Adipocyte (in vitro differentiated cells): ENCODE results near the gene CAMTA1.
A peak's percentile ranks its signal among the peaks of the same experiment; 100 is the strongest.

Source experiments
- DNase-seq: peaks from one replicate; pipeline ENCODE4 v3.0.0-alpha.2; 2015; ENCODE audit warnings: low read depth
- H3K27me3 ChIP-seq: replicated peaks from 2 replicates; pipeline ENCODE4 v1.7.0; 2013; ENCODE audit warnings: mild to moderate bottlenecking, low read length, moderate library complexity; ENCODE audit not compliant: control insufficient read depth, insufficient read depth
- H3K36me3 ChIP-seq: 2 replicates; pipeline ENCODE4 v1.7.0; 2013; ENCODE audit warnings: low read length, mild to moderate bottlenecking, moderate library complexity; ENCODE audit not compliant: control insufficient read depth, insufficient read depth, severe bottlenecking
- H3K4me1 ChIP-seq: 2 replicates; pipeline ENCODE4 v1.7.0; 2013; ENCODE audit warnings: mild to moderate bottlenecking, low read length, moderate library complexity; ENCODE audit not compliant: control insufficient read depth, insufficient read depth
- H3K4me3 ChIP-seq: 2 replicates; pipeline ENCODE4 v1.7.0; 2013; ENCODE audit warnings: mild to moderate bottlenecking, low read length, moderate library complexity
- H3K9ac ChIP-seq: 2 replicates; pipeline ENCODE4 v1.7.0; 2013; ENCODE audit warnings: mild to moderate bottlenecking, low read length, moderate library complexity
- H3K9me3 ChIP-seq: 2 replicates; pipeline ENCODE4 v1.7.0; 2013; ENCODE audit warnings: mild to moderate bottlenecking, low read length, moderate library complexity; ENCODE audit not compliant: control insufficient read depth

CAMTA1 gene

DNA sequence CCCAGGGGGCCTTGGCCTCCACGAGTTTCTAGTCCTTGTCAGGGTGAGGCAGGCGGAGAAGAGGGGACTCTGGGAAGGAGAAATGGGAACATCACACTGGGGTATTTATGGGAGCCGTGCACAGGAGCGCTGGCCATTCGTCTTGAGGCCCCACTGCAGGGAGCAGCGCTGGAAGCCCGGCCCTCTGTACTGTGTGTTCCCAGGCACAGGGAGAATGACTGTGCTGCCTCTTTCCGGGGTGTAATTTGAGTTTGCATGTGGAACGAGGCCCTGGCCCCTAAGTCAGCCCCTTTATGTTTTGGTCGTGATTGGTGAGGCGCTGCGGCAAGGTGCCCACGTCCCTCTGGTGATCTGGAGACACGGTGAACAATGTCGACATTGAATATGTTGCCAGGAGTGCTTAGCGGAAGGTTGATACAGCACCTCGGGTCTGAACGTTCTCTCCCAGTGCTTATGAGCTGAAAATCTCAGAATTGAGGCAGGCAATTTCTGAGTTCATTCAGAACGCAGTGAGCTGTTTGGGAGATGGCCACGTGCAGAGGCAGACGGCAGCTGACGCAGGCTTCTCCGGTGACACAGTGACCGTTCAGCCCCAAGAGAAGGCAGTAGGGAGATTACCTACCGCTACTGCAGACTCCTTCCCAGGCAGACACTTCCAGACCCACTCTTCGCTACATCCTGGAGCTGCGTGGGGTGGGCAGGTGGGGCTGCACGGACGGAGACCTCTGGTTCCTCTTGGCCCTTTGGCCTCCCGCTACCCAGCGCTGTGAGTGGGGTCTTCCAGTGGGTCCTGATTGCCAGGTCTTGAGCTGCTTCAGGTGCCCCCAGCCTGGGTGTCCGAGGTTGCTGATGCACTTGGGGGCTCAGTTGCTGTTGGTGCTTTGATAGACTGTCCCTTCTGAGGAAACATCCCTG, 265.8 kb downstream of the CAMTA1 start:
- no peak overlapping the region for H3K9ac ChIP-seq
- peaks cover 14% of the 10 kb centered on the region for H3K27me3 ChIP-seq
- H3K9me3 ChIP-seq, result peaks cover 5% of the 10 kb centered on the region
- H3K4me3 ChIP-seq, result no peak overlapping the region
- no peaks in the 10 kb centered on the region for H3K36me3 ChIP-seq
- no peak for DNase-seq
- H3K4me1 ChIP-seq, result no peaks in the 10 kb centered on the region

DNA sequence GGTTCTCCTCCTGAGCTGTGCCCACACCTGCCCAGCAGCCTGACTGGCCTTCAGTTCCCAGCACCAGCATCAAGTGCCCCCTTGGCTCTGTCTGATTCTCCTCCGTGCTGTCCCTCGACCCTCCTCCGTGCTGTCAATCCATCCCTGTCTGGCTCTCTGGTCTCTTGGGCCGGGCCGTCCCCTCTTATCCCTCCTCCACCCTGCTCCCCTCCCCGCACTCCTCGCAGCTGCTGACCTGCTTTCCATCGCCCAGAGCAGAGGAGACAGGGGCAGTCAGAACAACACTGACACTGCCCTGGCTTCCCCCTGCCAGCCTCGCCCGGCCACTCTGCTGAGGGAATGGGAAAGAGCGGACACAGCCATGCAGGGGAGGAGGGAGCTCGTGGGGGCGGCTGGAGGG, 267.4 kb downstream of the CAMTA1 start:
- H3K9ac ChIP-seq, result no peak overlapping the region
- no peaks in the 10 kb centered on the region for H3K4me1 ChIP-seq
- peaks cover 14% of the 10 kb centered on the region for H3K27me3 ChIP-seq
- H3K4me3 ChIP-seq, result no peak overlapping the region
- DNase-seq, result no peak
- H3K36me3 ChIP-seq, result no peaks in the 10 kb centered on the region
- peaks cover 5% of the 10 kb centered on the region for H3K9me3 ChIP-seq

DNA sequence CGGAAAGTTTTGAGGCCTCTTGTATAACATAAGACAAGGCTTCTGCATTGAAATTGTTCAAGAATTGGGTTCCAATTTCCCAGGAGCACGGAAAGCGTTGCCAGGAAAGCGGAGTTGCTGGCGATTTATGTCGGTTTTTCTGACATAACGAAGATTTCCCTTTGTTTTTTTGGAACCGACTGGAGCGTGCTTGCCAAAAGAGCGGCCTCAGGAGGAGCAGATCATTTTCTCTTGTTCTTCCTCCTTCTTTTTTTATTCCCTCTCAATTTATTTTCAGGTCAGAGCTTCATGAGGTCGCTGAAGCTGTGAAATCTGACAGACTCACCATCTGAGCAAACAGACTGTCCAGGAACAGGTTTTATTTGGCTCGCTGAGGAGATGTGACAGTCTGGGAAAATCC, 275.5 kb downstream of the CAMTA1 start:
- DNase-seq, result no peak
- Histone ChIP-seq H3K4me1 (no peaks in the 10 kb centered on the region), H3K36me3 (no peaks in the 10 kb centered on the region), H3K9ac (no peak overlapping the region), H3K4me3 (no peak overlapping the region), H3K27me3 (peaks cover 23% of the 10 kb centered on the region), H3K9me3 (no peaks in the 10 kb centered on the region)

- Histone ChIP-seq H3K36me3 (no peaks in the 10 kb centered on the region), H3K4me3 (no peak overlapping the region), H3K9me3 (no peaks in the 10 kb centered on the region), H3K9ac (no peak overlapping the region), H3K4me1 (no peaks in the 10 kb centered on the region), H3K27me3 (peaks cover 28% of the 10 kb centered on the region)
- DNase-seq, result no peak
Observed at GRCh38 chr1:7062346-7063061, 277.2 kb downstream of the CAMTA1 start.

- Histone ChIP-seq H3K4me3 (no peak overlapping the region), H3K27me3 (peaks cover 34% of the 10 kb centered on the region)
Observed at GRCh38 chr1:7063981-7064380, 278.7 kb downstream of the CAMTA1 start.

GRCh38 chr1:7068552-7068951, 283.3 kb downstream of the CAMTA1 start:
- Histone ChIP-seq H3K9ac (no peak overlapping the region), H3K36me3 (no peaks in the 10 kb centered on the region), H3K9me3 (no peaks in the 10 kb centered on the region), H3K27me3 (peaks cover 47% of the 10 kb centered on the region), H3K4me3 (no peak overlapping the region), H3K4me1 (peaks cover 5% of the 10 kb centered on the region)
- no peak for DNase-seq

More at GRCh38 chr1:7063981-7064380, 278.7 kb downstream of the CAMTA1 start:
- no peaks in the 10 kb centered on the region for H3K9me3 ChIP-seq
- no peaks in the 10 kb centered on the region for H3K4me1 ChIP-seq
- H3K36me3 ChIP-seq, result no peaks in the 10 kb centered on the region
- no peak overlapping the region for H3K9ac ChIP-seq
- no peak for DNase-seq

DNA sequence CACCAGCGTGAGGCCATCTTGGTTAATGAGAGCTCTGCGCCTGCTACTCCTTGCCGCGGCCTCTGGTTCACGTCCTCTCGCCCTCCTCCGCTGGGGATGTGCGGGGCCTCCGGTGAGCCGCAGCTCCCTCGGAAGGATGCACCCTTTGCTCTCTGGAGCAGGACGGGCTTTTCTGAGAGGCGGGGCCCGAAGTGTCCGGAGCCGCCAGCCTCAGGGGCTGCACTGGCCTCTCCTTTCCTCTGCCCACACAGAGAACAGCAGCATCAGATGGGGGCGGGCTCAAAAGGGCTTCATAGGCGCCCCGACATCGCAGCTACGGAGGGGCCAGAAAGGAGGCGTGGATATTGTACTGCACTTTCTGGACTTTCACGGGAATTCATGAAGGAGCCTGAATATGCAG, 284.7 kb downstream of the CAMTA1 start:
- Histone ChIP-seq H3K9ac (no peak overlapping the region), H3K4me3 (peak overlapping the region; percentile 74), H3K36me3 (no peaks in the 10 kb centered on the region), H3K9me3 (no peaks in the 10 kb centered on the region), H3K4me1 (peaks cover 5% of the 10 kb centered on the region), H3K27me3 (peaks cover 40% of the 10 kb centered on the region)
- peak; percentile 32 for DNase-seq

- H3K36me3 ChIP-seq, result no peaks in the 10 kb centered on the region
- H3K9me3 ChIP-seq, result no peaks in the 10 kb centered on the region
- peak overlapping the region; percentile 74 for H3K4me3 ChIP-seq
- no peak overlapping the region for H3K9ac ChIP-seq
- peaks cover 35% of the 10 kb centered on the region for H3K27me3 ChIP-seq
- peaks cover 5% of the 10 kb centered on the region for H3K4me1 ChIP-seq
- DNase-seq, result peak; percentile 89
Observed at GRCh38 chr1:7070389-7071029, 285.3 kb downstream of the CAMTA1 start.

DNA sequence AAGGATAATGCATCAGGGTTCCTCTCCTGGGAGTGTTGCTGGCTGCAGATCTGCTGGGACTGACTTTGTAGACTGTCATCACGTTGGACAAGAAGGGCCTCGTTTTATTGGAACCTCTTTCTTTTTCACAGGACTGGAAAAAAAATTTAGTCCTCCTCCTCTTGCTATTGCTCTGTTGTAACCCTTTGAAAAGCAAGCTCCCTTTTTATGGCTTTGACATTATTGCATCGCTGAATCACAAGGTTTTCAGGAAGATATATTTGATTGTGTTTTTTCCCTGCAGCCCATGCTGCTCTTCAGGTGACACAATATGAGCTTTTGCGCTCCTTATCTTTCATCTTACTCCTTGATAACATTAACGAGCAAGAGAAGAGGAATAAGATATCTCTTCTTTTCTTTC, 290.9 kb downstream of the CAMTA1 start:
- H3K36me3 ChIP-seq, result no peaks in the 10 kb centered on the region
- peaks cover 18% of the 10 kb centered on the region for H3K27me3 ChIP-seq
- H3K9ac ChIP-seq, result no peak overlapping the region
- H3K9me3 ChIP-seq, result peaks cover 33% of the 10 kb centered on the region
- no peak for DNase-seq
- H3K4me1 ChIP-seq, result no peaks in the 10 kb centered on the region
- H3K4me3 ChIP-seq, result no peak overlapping the region

- Histone ChIP-seq H3K36me3 (no peaks in the 10 kb centered on the region), H3K4me1 (no peaks in the 10 kb centered on the region), H3K4me3 (no peak overlapping the region), H3K9ac (no peak overlapping the region), H3K27me3 (peaks cover 16% of the 10 kb centered on the region), H3K9me3 (peaks cover 38% of the 10 kb centered on the region)
- no peak for DNase-seq
Observed at GRCh38 chr1:7076572-7076971, 291.3 kb downstream of the CAMTA1 start.

DNA sequence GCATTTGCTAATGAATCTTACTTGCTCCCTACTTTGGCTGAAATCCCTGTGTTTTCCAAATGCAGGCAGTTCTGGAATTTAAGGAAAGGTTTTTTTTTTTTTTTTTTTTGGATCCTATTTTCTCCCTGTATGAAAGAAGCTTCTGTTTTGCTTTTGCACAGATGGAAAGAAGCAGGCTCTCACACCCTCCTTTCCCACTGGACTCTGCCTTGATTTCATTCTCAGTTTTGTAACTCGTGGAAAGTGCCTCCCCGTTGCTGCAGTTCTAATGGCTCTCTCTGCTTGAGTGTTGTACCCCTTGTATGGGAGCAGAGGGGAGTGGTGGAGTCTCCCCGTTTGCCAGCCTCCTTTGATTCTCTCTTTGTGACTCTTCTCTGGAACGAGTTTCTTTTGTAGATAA, 291.9 kb downstream of the CAMTA1 start:
- Histone ChIP-seq H3K9ac (no peak overlapping the region), H3K4me1 (no peaks in the 10 kb centered on the region), H3K9me3 (peaks cover 39% of the 10 kb centered on the region), H3K27me3 (peaks cover 11% of the 10 kb centered on the region), H3K36me3 (no peaks in the 10 kb centered on the region), H3K4me3 (no peak overlapping the region)
- DNase-seq, result no peak
